Activated effector memory CD4-positive, alpha-beta T cell treated with Interleukin-2 at 50 U/mL for 16 hours (primary cell): Measurements from ENCODE around the gene LMBRD2.
"Not testable (repeated sequence)": the region's sequence is repeated elsewhere in the genome, so short reads cannot be mapped to it uniquely, and the experiment has no call there.

Experiments used
- DNase-seq: peaks from one replicate; pipeline ENCODE4 v3.0.0-alpha.2; 2020

LMBRD2 gene

GRCh38 chr5:36160617-36161016, 8.9 kb upstream of the LMBRD2 start:
- no peak for DNase-seq

- DNase-seq, result no peak
Observed at GRCh38 chr5:36158144-36158543, 6.5 kb upstream of the LMBRD2 start.

DNA sequence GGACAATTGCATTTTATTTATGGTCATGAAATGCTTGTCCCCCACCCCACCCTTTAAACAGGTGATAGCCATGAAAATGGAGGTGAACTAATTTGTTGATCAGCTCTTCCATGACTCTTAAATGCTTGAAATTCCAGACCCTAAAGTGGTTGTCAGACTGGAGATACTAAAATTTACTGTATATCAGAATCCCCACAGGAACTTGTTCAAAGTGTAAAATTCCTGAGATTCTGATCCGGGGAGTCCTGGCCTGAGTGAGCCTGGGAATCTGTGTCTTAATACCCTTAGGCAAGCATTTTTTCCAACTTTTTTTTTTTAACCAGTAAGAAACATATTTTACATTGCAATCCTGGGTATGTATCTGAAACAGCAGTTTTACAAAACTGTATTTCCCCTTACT, 4.9 kb upstream of the LMBRD2 start:
- no peak for DNase-seq

GRCh38 chr5:36156121-36156601, 4.5 kb upstream of the LMBRD2 start:
- DNase-seq, result no peak

DNA sequence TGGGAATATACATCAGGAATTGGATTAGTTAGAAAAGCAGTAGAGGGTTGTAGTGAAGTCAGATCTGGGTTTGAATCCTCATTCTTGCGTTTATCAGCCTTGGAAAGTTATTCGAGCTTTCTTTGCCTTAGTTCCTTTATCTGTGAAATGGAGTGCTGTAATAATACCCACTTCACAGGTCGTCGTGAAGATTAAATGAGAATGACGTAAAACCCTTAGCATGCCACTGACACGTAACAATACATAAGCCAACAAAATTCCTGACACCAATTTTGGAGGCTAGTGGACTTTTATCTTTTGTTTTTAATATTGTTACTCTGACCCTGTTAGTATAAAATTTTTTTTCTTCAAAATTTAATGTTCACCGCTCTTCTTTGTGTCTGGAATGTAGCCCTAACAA, 3.6 kb upstream of the LMBRD2 start:
- no peak for DNase-seq

DNA sequence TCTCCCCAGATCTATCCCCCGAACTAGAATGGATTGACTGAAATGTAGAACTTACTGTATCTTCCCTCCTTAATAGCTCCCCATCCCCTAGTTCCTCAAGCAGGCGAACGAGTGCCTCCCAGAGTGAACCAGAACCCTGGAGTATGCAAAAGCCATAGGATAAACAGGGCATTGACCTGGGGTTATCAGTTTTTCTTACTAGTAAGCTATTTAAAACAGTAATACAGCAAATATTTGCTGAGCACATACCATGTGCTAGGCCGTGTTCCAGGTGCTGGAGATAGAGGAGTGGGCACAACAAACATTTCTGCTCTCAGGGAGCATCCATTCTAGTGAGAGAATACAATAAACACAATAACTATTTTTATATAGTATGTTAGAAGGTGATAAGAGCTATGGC, 2.0 kb upstream of the LMBRD2 start:
- no peak for DNase-seq

DNA sequence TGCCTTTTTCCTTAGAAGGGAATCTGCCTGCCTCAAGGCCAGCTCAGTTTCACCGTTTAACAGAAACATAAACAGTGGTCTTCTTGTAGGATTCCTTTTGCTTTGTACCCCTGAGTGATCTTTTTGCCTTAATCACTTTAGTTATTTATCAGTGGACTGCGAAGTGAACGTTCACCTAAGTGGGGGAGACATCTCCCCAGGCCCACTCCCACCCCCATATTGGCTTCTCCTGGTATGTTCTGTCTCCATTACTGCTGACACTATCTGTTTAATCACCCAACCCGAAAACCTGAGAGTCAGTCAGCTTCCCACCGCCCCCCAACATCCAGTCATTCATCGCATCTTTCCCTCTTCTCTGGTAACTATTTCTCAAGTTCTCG, 1.6 kb upstream of the LMBRD2 start:
- DNase-seq, result no peak

GRCh38 chr5:36152324-36153297, 924 bp upstream of the LMBRD2 start:
- DNase-seq, result no peak

DNA sequence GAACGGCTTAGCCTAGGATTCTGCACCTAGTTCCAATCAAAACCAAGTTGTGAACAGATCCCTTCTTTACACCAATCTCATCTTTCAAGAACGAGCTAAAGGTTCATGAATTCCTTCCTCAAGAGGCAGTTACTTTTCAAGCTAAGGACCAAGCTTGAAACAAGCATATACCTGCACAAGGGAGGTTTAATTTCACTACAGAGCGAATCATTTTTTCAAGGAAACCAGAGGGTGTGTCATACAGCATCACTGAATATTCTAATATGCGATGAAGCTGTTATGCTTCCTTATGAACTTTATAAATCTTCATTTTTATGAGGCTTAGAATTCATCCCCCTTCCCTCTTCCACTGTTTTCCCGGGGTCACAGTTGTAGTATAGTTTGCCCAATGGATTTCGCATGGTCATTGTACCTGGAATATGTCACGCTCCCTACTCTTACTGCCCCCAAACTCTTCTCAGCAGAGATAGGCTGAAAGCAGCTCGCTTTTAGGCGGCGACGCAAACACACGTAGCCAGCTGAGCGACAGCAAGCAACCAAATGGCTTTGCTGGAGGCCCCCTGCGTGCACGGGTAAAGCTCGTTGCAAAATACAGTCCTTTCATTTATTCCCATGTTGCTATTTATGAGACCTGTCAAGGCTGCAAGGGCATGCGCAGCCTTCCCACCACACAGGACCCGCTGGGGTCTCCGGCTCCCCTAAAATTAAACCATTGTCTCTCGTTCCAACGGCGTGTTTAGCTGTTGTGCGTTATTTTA, 832 bp downstream of the LMBRD2 start:
- peak; percentile 13 for DNase-seq

- DNase-seq, result no peak
Observed at GRCh38 chr5:36147681-36148080, 4.0 kb downstream of the LMBRD2 start.

DNA sequence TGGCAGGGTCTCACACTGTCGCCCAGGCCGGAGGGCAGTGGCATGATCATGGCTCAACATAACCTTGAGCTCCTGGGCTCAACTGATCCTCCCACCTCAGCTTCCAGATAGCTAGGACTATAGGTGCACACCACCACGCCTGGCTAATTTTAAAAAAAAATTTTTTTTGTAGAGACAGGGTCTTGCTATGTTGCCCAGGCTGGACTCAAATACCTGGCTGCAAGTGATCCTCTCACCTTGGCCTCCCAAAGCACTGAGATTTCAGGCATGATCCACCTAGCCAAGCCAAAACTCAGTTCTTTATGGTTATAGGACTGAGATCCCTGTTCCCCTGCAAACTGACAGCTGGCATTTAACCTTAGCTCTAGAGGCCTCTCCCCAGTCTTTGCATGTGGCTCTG, 5.3 kb downstream of the LMBRD2 start:
- DNase-seq, result no peak

DNA sequence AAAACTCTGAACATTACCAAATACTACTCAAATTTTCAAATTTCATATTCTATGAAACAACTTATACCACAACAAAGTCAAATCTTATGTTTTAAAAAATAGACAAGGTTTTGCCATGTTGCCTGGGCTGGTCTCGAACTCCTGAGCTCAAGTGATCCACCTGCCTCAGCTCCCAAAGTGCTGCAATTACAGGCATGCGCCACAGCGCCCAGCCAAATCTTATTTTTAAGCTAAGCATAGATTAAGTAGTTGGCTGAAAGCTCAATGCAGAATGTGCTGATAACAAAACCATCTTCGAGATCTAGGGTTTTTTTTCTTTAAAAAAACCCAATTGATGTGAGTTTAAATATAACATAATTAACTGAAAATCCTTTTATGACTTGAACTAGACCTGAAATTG, 6.4 kb downstream of the LMBRD2 start:
- DNase-seq, result no peak

DNA sequence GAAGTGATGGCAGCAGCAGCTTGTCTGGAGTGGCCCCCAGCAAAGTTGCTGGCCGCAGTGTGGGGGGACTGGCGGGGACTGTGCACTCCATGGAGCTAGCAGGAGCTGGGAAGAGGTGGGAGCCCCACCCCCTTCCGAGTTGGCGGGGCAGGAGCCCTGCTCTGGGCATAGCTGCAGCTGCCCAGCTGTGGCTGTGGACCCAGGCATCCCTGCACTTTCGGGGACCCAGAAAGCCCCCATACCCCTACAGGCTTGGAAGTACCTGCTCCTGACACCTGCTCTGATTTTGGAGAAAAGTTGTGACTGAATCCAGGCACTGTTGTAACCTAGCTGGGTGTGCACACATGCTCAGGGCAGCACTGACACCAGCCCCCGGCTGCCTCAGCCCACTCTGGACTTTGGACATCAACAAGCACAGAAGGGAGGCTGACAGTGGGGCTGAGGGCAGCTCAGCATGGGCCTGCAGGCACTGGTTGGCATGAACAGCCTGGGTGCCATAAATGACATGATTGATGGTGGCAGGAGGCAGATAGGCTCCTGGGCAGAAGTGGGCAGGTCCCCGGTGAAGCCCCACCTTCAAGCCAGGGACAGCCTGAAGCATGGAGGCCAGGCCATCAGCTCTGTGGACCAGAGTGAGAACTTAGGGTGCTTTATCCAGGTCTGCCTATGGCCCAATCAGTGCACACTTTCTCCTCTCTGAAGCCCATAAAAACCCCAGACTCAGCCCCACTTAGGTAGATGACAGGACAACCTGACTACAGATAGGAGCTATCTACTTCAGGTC, 12.6 kb downstream of the LMBRD2 start:
- DNase-seq, result no peak

- no peak for DNase-seq
Observed at GRCh38 chr5:36136581-36136980, 15.1 kb downstream of the LMBRD2 start.

DNA sequence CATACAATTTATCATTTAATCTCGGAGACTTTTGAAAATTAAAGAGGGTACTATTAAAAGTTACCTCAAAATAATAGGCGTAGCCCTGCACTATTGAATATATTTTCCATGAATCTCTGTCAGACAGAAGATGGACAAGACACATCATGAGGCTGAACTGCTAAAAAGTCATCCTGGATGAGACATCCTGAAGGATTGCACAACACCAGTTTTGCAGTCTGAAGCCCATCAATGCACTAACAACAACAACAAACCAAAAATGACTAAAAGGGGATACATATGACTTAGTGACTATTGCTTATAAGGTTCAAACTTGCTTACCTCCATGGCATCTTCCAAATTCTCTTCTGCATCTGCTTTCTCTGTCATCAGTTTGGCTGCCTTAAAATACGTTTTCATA, 15.7 kb downstream of the LMBRD2 start:
- no peak for DNase-seq

DNA sequence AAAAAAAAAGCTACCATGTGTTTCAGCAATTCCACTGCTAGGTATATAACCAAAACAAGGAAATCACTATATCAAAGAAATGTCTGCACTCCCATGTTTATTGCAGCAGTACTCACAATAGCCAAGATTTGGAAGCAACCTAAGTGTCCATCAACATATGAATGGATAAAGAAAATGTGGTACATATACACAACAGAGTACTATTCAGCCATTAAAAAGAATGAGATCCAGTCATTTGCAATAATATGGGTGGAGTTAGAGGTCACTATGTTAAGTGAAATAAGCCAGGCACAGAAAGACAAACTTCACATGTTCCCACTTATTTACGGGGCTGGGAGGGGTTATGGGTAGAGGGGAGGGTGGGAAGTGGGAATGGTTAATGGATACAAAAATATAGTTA, 18.7 kb downstream of the LMBRD2 start:
- DNase-seq, result not testable (repeated sequence)

DNA sequence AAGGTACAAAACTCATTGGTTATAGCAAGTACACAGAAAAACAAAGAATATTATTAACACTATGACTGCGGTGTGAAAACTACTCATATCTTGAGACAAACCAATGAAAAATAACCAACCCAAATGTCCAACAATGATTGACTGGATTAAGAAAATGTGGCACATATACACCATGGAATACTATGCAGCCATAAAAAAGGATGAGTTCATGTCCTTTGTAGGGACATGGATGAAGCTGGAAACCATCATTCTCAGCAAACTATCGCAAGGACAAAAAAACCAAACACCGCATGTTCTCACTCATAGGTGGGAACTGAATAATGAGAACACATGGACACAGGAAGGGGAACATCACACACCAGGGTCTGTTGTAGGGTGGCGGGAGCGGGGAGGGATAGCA, 22.0 kb downstream of the LMBRD2 start:
- DNase-seq, result not testable (repeated sequence)

- no peak for DNase-seq
Observed at GRCh38 chr5:36128795-36129194, 22.9 kb downstream of the LMBRD2 start.

DNA sequence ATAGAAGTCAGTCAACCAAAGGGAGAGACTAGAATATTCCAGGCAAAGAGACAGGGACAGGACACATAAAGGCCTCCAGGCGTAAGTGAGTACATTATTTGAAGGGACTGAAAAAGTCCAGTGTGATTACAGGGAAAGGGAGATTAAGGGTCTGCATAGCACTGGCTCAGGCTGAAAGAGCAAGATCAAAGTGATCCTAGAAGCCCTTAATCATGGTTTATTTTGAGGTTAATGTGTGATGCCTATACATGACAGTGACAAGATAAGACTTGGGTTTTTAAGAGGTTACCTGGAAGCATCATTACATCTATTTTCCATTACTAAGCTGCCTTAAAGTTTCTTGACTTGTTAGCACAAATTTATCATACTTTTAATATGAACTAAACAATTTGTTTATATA, 25.8 kb downstream of the LMBRD2 start:
- no peak for DNase-seq

- DNase-seq, result no peak
Observed at GRCh38 chr5:36111238-36111637, 40.4 kb downstream of the LMBRD2 start.

DNA sequence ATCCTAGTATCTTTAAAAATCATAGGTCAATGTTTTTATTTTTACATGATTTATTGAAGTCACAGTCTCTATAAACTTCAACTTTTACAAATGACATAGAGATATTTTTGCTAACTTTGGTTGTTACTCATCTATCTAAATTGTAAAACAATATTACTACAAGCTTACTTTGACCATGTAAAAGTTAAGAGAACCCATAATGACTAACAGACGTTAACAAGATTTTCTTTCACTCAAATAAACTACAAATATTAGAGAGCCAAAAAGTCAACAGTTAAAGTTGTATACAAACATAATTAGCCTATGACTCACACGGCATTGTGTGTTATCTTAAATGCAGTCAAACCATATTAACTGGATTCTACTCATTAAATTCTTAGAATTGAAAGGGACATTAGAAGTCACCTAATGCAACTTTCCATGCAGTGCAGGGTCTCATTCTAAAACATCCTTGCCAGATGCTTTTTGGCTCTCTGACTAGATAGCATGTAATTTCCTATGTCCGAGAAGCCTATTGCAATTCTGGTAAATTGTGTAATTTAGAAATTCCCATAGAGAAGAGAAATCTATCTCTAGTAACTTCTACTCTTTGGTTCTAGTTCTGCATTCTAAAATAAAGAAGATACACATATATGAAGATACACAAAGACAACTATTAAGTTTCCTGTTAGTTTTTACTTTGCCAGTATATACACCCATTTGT, 42.8 kb downstream of the LMBRD2 start:
- no peak for DNase-seq

DNA sequence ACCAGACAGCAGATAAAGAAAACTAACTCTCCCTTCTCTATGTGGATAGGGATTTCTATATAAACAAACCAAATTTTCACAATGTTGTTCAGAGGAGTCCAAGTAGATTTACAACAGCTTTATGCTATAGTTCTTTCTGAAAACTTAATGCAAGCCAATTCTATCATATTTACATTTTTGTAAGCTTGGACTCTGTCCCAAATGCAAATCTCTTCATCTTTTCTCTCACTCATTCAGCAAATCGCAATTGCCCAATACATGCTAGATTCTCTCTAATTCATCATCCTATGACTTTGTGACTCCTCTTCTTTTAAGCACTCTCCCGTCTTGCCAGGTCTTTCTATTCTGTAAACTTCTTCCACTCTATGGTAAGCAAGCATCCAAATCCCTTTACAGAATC, 45.9 kb downstream of the LMBRD2 start:
- no peak for DNase-seq

DNA sequence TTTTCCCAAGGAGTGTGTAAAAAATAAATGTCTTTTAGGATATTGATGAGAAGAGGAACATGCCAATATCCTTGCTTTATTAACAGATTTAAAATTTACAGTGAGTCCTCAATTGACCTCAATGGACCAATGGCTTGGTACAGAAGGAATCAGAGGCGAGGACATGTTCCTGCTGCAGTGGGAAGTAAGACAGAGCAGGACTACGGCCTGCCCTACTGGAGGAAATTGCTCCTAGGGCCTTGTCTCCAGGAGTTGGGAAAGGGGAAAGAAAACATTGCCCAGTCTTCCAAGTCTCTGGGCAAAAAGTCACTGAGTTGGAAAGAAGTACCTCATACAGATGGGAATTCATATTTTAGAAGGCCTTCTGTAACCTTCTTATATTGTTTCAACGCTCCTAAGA, 51.9 kb downstream of the LMBRD2 start:
- no peak for DNase-seq
